ENCODE measurements around the gene MON1A. TPM values are rescaled to one million over a fixed set of nuclear protein-coding genes. Genes with fewer than 3 reads are reported as not detected.

MON1A gene
- total and polyA plus RNA-seq, 2 of the 8 experiments (the other 6 are each of a cell fraction or from before 2014, with no cell fraction given), result 10.3 to 14.1 TPM

- Histone ChIP-seq H3K27ac (ENCODE audit: low read depth, low read length) (no peak overlapping the region), H2BK12ac (ENCODE audit: low read depth, low read length) (no peak overlapping the region), H2BK120ac (replicated peaks; ENCODE audit: low read depth, low read length) (no peak overlapping the region), H3K56ac (replicated peaks; ENCODE audit: insufficient read length, low read depth, low read length) (no peak overlapping the region), H2BK5ac (ENCODE audit: low read depth, low read length) (no peak overlapping the region), H2BK15ac (ENCODE audit: low read length) (no peak overlapping the region), H3K79me1 (ENCODE audit: low read depth, low read length) (0 out of 2 replicates have a peak, but pooled peaks cover 3% of the 10 kb centered on the region), H3K4me3 (ENCODE audit: extremely low read depth in 1 of 4, insufficient read depth in 2 of 4, low read depth in 3 of 4, low read length in 4 of 4) (no peak overlapping the region), H3K4me1 (replicated peaks in 1 of 4; ENCODE audit: control insufficient read depth in 3 of 4, insufficient read depth in 4 of 4, low read length in 3 of 4) (peaks cover 0 to 3% (median 0%) of the 10 kb centered on the region in 4 experiments; a peak in 2 of 7 replicates), H3K23me2 (ENCODE audit: low read depth, low read length) (no peaks in the 10 kb centered on the region), H2AFZ (ENCODE audit: low read length) (no peak overlapping the region), H2AK5ac (ENCODE audit: low read depth, low read length) (no peak overlapping the region), H3K4ac (replicated peaks; ENCODE audit: insufficient read length, low read depth, low read length) (no peak overlapping the region), H3K14ac (ENCODE audit: insufficient read length) (no peak overlapping the region), H3K27me3 (replicated peaks in 1 of 4; ENCODE audit: control insufficient read depth in 3 of 4, extremely low read depth in 1 of 4, insufficient read depth in 3 of 4, low read length in 3 of 4) (no peaks in the 10 kb centered on the region), H4K8ac (ENCODE audit: extremely low read depth, insufficient read depth, low read length) (no peak overlapping the region), H2BK20ac (ENCODE audit: low read length) (no peak overlapping the region), H3K23ac (ENCODE audit: insufficient read length) (no peak overlapping the region), H3K36me3 (ENCODE audit: control insufficient read depth in 2 of 4, insufficient read depth in 4 of 4, low read length in 3 of 4) (peaks cover 3 to 32% (median 11%) of the 10 kb centered on the region in 4 experiments), H3K9me3 (ENCODE audit: insufficient read depth in 2 of 2, low read depth in 1 of 2, low read length in 1 of 2) (no peaks in the 10 kb centered on the region), H3K9ac (replicated peaks in 1 of 4; ENCODE audit: extremely low read depth in 1 of 4, low read depth in 3 of 4, low read length in 3 of 4) (no peak overlapping the region), H4K91ac (replicated peaks; ENCODE audit: insufficient read length, low read length) (no peak overlapping the region), H4K20me1 (replicated peaks in 1 of 2; ENCODE audit: control insufficient read depth in 1 of 2, insufficient read depth in 2 of 2, low read length in 2 of 2) (peaks cover 0 to 2% of the 10 kb centered on the region in 2 experiments), H3K18ac (ENCODE audit: extremely low read depth, low read length) (no peak overlapping the region), H3K79me2 (ENCODE audit: control insufficient read depth in 1 of 2, insufficient read depth in 2 of 2, low read length in 2 of 2) (0 out of 4 replicates have a peak, but pooled peaks cover 0 to 7% of the 10 kb centered on the region in 2 experiments), H3K4me2 (ENCODE audit: insufficient read depth in 1 of 2, low read depth in 2 of 2, low read length in 2 of 2) (no peak overlapping the region), H4K5ac (ENCODE audit: insufficient read length, low read depth, low read length) (no peak overlapping the region)
- DNase-seq (ENCODE audit: low read depth in 1 of 2, low spot score in 2 of 2), result no peak
- FAIRE-seq, result no peak
- ChIA-PET POLR2A (ENCODE audit: partially characterized antibody) (no interaction called here), CTCF (ENCODE audit: partially characterized antibody) (interaction anchor here (1.0 kb wide), 1 partner anchor 72 kb away, joined by 3 read pairs; no protein-coding TSS in a partner anchor)
- WGBS, 2 experiments (ENCODE audit: extremely low coverage in 1 of 2, insufficient coverage in 1 of 2, insufficient read length in 1 of 2, insufficient replicate concordance in 2 of 2, low coverage in 1 of 2, low lambda C conversion rate in 2 of 2, missing lambda C conversion rate in 1 of 2), result 95% methylated on average over 10 of the region's 10 CpGs; no CpG with 5 or more reads in 1 of the 2 experiments
- no peak for TF ChIP-seq EZH2 (IDR thresholded peaks at IDR 0.05; ENCODE audit: low read depth, low read length, severe bottlenecking)
- TF ChIP-seq SP4 (IDR thresholded peaks at IDR 0.05; ENCODE audit: low read length), result no peak
- TF ChIP-seq CBX8 (IDR thresholded peaks at IDR 0.05; ENCODE audit: borderline replicate concordance, low read depth, low read length), result no peak
- no peak for TF ChIP-seq CHD2 (IDR thresholded peaks at IDR 0.05; ENCODE audit: low read length)
- no peak for TF ChIP-seq HDAC2 (IDR thresholded peaks at IDR 0.05; ENCODE audit: borderline replicate concordance in 1 of 2, low read depth in 2 of 2, low read length in 2 of 2)
- no peak for TF ChIP-seq POU5F1 (IDR thresholded peaks at IDR 0.05; ENCODE audit: low read depth, low read length)
- no peak for TF ChIP-seq YY1 (IDR thresholded peaks at IDR 0.05; ENCODE audit: low read depth, low read length)
- TF ChIP-seq JUND (IDR thresholded peaks at IDR 0.05; ENCODE audit: low read length), result no peak
These were observed 43.0 kb upstream of the MON1A start for GRCh38 chr3:49972656-49973055.
